ENCODE results near the gene DUSP8.
"Not testable (repeated sequence)": the region's sequence is repeated elsewhere in the genome, so short reads cannot be mapped to it uniquely, and the experiment has no call there.

Gene DUSP8

DNA sequence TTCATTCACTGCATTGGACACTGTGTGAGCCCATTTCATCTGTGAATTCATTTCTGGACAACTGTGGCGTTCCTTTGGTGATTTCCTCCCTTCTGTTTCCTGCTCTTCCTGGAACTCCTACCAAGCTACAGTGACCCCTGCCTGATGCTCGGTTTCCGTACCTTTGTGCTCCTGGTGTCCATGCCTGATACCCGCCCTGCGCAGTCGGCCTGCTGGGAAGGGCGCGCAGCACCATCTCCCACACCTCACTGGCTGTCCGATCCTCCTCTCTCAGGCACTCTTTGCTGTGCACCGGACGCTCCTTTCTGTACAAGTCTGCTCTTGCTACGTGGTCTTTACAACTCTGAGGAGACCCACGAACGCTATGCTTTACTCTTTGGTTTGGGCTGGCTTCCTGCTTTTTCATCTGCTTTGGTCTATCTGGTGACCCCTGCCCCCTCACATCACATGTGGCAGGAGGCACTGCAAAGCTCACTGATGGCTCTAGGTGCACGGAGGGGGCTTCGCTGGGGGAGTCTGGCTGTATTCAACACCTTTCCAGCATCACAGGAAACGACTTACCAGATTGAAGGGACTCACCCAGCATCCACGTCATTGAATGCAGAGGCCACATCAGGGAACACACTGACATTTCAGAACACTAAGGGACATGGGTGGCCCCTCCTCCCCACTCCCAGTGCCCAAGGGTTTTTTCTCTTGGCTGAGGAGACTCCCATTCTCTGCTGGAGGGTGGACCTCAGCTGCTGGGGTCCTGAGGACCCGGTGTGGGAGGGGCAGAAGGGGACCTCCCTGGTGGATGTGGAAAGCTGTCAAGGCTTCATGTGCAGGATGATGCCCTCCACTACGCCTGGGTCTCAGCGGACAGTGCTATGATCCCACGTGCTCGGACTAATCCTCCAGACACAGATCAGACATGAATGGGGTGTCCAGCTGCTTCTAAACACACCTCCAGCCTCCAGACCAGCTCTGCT, 58.5 kb downstream of the DUSP8 start:
- TF ChIP-seq EZH2phosphoT487 (IDR thresholded peaks at IDR 0.05; ENCODE audit: low read depth), result no peak
- TF ChIP-seq, protein P1, sequence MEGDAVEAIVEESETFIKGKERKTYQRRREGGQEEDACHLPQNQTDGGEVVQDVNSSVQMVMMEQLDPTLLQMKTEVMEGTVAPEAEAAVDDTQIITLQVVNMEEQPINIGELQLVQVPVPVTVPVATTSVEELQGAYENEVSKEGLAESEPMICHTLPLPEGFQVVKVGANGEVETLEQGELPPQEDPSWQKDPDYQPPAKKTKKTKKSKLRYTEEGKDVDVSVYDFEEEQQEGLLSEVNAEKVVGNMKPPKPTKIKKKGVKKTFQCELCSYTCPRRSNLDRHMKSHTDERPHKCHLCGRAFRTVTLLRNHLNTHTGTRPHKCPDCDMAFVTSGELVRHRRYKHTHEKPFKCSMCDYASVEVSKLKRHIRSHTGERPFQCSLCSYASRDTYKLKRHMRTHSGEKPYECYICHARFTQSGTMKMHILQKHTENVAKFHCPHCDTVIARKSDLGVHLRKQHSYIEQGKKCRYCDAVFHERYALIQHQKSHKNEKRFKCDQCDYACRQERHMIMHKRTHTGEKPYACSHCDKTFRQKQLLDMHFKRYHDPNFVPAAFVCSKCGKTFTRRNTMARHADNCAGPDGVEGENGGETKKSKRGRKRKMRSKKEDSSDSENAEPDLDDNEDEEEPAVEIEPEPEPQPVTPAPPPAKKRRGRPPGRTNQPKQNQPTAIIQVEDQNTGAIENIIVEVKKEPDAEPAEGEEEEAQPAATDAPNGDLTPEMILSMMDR (IDR thresholded peaks at IDR 0.05; ENCODE audit: low read depth, low read length), result no peak
- Histone ChIP-seq H3K9me3 (ENCODE audit: insufficient read depth, low read length) (no peaks in the 10 kb centered on the region), H3K27ac (ENCODE audit: low read length) (no peak overlapping the region), H3K4me1 (ENCODE audit: low read length) (peaks cover 25% of the 10 kb centered on the region), H3K9ac (ENCODE audit: low read length) (no peak overlapping the region), H3K79me2 (ENCODE audit: low read length) (peaks cover 32% of the 10 kb centered on the region), H3K27me3 (ENCODE audit: low read depth, low read length) (no peaks in the 10 kb centered on the region), H4K20me1 (ENCODE audit: insufficient read depth, low read length) (peaks cover 61% of the 10 kb centered on the region), H3K4me3 (ENCODE audit: low read length) (no peak overlapping the region), H2AFZ (ENCODE audit: low read depth, low read length) (no peak overlapping the region), H3K4me2 (ENCODE audit: low read length) (no peak overlapping the region), H3K36me3 (replicated peaks; ENCODE audit: low read depth, low read length) (no peaks in the 10 kb centered on the region)

GRCh38 chr11:1512531-1513258, 59.4 kb downstream of the DUSP8 start:
- H3K27ac ChIP-seq (ENCODE audit: low read length); H3K9me3 ChIP-seq (ENCODE audit: insufficient read depth, low read length); H3K36me3 ChIP-seq (replicated peaks; ENCODE audit: low read depth, low read length); H3K27me3 ChIP-seq (ENCODE audit: low read depth, low read length); H3K9ac ChIP-seq (ENCODE audit: low read length); H3K4me3 ChIP-seq (ENCODE audit: low read length); H3K4me2 ChIP-seq (ENCODE audit: low read length); H2AFZ ChIP-seq (ENCODE audit: low read depth, low read length): not testable (repeated sequence)
- Histone ChIP-seq H3K79me2 (ENCODE audit: low read length) (peaks cover 25% of the 10 kb centered on the region), H4K20me1 (ENCODE audit: insufficient read depth, low read length) (peaks cover 67% of the 10 kb centered on the region), H3K4me1 (ENCODE audit: low read length) (peaks cover 25% of the 10 kb centered on the region)

DNA sequence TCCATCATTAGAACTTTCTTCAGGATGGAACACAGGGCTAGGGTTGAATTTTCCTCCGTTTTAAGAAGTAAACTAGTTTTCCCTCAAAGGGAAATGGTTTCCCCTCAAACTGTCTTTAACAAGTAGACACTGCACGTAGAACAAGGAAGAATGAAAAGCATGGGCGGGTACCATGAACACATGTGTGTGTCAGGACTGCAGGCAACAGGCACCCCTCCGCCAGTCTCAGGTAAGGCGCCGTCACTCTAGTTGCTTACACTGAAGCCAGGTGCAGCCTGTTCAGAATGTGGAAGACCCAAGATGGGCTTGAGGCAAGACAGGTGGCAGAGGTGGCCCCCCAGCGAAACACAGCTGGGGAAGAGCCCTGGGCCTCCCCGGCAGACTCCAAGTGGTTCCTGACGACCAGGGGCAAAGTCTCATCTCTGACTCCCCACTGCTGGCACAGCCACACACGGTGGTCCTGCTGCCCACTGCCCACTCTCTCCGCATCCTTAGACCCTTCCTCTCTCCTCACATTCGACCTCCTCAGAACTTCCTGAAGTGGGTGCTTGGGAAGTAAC, 60.1 kb downstream of the DUSP8 start:
- Histone ChIP-seq H3K36me3 (replicated peaks; ENCODE audit: low read depth, low read length) (no peaks in the 10 kb centered on the region), H3K27me3 (ENCODE audit: low read depth, low read length) (no peaks in the 10 kb centered on the region), H3K9me3 (ENCODE audit: insufficient read depth, low read length) (no peaks in the 10 kb centered on the region), H3K4me2 (ENCODE audit: low read length) (no peak overlapping the region), H4K20me1 (ENCODE audit: insufficient read depth, low read length) (peaks cover 74% of the 10 kb centered on the region), H3K4me1 (ENCODE audit: low read length) (peaks cover 21% of the 10 kb centered on the region), H3K4me3 (ENCODE audit: low read length) (no peak overlapping the region), H3K27ac (ENCODE audit: low read length) (no peak overlapping the region), H3K79me2 (ENCODE audit: low read length) (peaks cover 20% of the 10 kb centered on the region), H2AFZ (ENCODE audit: low read depth, low read length) (no peak overlapping the region), H3K9ac (ENCODE audit: low read length) (no peak overlapping the region)
- TF ChIP-seq EZH2phosphoT487 (IDR thresholded peaks at IDR 0.05; ENCODE audit: low read depth), result no peak
- TF ChIP-seq, protein P1 (IDR thresholded peaks at IDR 0.05; ENCODE audit: low read depth, low read length), result no peak

DNA sequence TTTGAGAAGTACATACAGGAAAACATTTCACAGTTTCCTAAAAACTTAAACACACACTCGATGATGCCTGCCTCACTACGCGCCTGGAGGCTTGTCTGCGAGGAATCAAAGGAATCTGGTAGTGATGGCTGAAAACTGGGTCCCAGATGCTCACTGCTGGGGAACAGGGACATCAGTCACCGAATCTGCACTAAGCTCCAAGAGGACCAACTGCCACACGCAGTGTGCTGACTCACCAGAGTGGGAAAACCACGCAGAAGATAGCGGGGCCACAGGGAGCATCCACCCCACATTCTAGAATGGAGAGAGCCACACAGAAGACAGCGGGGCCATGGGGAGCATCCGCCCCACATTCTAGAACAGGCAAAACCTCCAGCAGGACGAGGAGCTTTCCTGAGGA, 61.1 kb downstream of the DUSP8 start:
- no peak overlapping the region for H3K27ac ChIP-seq (ENCODE audit: low read length)
- no peaks in the 10 kb centered on the region for H3K9me3 ChIP-seq (ENCODE audit: insufficient read depth, low read length)
- no peak overlapping the region for H3K4me3 ChIP-seq (ENCODE audit: low read length)
- no peaks in the 10 kb centered on the region for H3K27me3 ChIP-seq (ENCODE audit: low read depth, low read length)
- TF ChIP-seq, protein P1 (IDR thresholded peaks at IDR 0.05; ENCODE audit: low read depth, low read length), result no peak
- TF ChIP-seq EZH2phosphoT487 (IDR thresholded peaks at IDR 0.05; ENCODE audit: low read depth), result no peak
- H3K4me2 ChIP-seq (ENCODE audit: low read length), result no peak overlapping the region
- peaks cover 10% of the 10 kb centered on the region for H3K4me1 ChIP-seq (ENCODE audit: low read length)
- no peaks in the 10 kb centered on the region for H3K36me3 ChIP-seq (replicated peaks; ENCODE audit: low read depth, low read length)
- no peak overlapping the region for H2AFZ ChIP-seq (ENCODE audit: low read depth, low read length)
- no peak overlapping the region for H3K9ac ChIP-seq (ENCODE audit: low read length)
- peaks cover 21% of the 10 kb centered on the region for H3K79me2 ChIP-seq (ENCODE audit: low read length)
- peaks cover 74% of the 10 kb centered on the region for H4K20me1 ChIP-seq (ENCODE audit: insufficient read depth, low read length)

DNA sequence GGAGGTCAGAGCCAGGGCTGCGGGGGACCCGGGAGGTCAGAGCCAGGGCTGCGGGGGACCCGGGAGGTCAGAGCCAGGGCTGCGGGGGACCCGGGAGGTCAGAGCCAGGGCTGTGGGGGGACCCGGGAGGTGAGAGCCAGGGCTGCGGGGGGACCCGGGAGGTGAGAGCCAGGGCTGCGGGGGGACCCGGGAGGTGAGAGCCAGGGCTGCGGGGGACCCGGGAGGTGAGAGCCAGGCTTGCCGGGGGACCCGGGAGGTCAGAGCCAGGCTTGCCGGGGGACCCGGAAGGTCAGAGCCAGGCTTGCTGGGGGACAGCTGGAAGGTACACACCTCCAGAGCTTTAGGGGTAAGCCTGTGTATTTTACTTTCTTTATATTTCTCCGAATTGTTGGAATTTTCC, 61.7 kb downstream of the DUSP8 start:
- H3K27ac ChIP-seq (ENCODE audit: low read length); H3K4me3 ChIP-seq (ENCODE audit: low read length); H3K4me1 ChIP-seq (ENCODE audit: low read length); H3K4me2 ChIP-seq (ENCODE audit: low read length); H2AFZ ChIP-seq (ENCODE audit: low read depth, low read length); H3K9me3 ChIP-seq (ENCODE audit: insufficient read depth, low read length); H3K9ac ChIP-seq (ENCODE audit: low read length); H3K27me3 ChIP-seq (ENCODE audit: low read depth, low read length); H3K36me3 ChIP-seq (replicated peaks; ENCODE audit: low read depth, low read length): not testable (repeated sequence)
- Histone ChIP-seq H4K20me1 (ENCODE audit: insufficient read depth, low read length) (peaks cover 74% of the 10 kb centered on the region), H3K79me2 (ENCODE audit: low read length) (peaks cover 20% of the 10 kb centered on the region)

Measured in OCI-LY3 (cell line).